Kidney capillary endothelial cell (primary cell): ENCODE data around the gene RNF220.
"Not testable (repeated sequence)": the region's sequence is repeated elsewhere in the genome, so short reads cannot be mapped to it uniquely, and the experiment has no call there.

Experiments used
- DNase-seq: peaks from one replicate; pipeline ENCODE4 v3.0.0-alpha.2; 2018; ENCODE audit warnings: low spot score

RNF220 gene

GRCh38 chr1:44549510-44549909 is 144.5 kb downstream of the RNF220 start:
- DNase-seq: no peak

GRCh38 chr1:44553127-44553758 is 148.2 kb downstream of the RNF220 start:
- DNase-seq: no peak

- DNase-seq: no peak
Observed at GRCh38 chr1:44553771-44554170, 148.7 kb downstream of the RNF220 start.

GRCh38 chr1:44554706-44555105 is 149.7 kb downstream of the RNF220 start:
- DNase-seq: no peak

- no peak for DNase-seq
Observed at GRCh38 chr1:44557778-44558177, 152.7 kb downstream of the RNF220 start.

- DNase-seq: no peak
Observed at GRCh38 chr1:44558883-44559282, 153.8 kb downstream of the RNF220 start.

GRCh38 chr1:44559330-44559729 is 154.3 kb downstream of the RNF220 start:
- no peak for DNase-seq

- DNase-seq: no peak
Observed at GRCh38 chr1:44559913-44560312, 154.9 kb downstream of the RNF220 start.

- not testable (repeated sequence) for DNase-seq
Observed at GRCh38 chr1:44560696-44561095, 155.6 kb downstream of the RNF220 start.

GRCh38 chr1:44565259-44565750 is 160.2 kb downstream of the RNF220 start:
- DNase-seq: no peak

- DNase-seq: no peak
Observed at GRCh38 chr1:44565833-44566232, 160.8 kb downstream of the RNF220 start.

GRCh38 chr1:44566281-44567046 is 161.4 kb downstream of the RNF220 start:
- no peak for DNase-seq

- DNase-seq: no peak
Observed at GRCh38 chr1:44568128-44568900, 163.3 kb downstream of the RNF220 start.

GRCh38 chr1:44569491-44569890 is 164.4 kb downstream of the RNF220 start:
- DNase-seq: no peak

- no peak for DNase-seq
Observed at GRCh38 chr1:44571712-44572571, 166.9 kb downstream of the RNF220 start.

GRCh38 chr1:44572572-44572879 is 167.5 kb downstream of the RNF220 start:
- DNase-seq: no peak

GRCh38 chr1:44575396-44575795 is 170.3 kb downstream of the RNF220 start:
- DNase-seq: no peak

GRCh38 chr1:44576456-44577150 is 171.5 kb downstream of the RNF220 start:
- DNase-seq: no peak

- no peak for DNase-seq
Observed at GRCh38 chr1:44581205-44581604, 176.2 kb downstream of the RNF220 start.

GRCh38 chr1:44584167-44584566 is 179.1 kb downstream of the RNF220 start:
- no peak for DNase-seq

GRCh38 chr1:44585315-44585920 is 180.4 kb downstream of the RNF220 start:
- no peak for DNase-seq
